NCI-H2227 (cell line): Measurements from ENCODE around the gene ZNF524.
"Not testable (repeated sequence)": the region's sequence is repeated elsewhere in the genome, so short reads cannot be mapped to it uniquely, and the experiment has no call there.

Source experiments
- DNase-seq: peaks from one replicate; lab custom pipeline; 2025; ENCODE audit not compliant: unreplicated experiment; lab: John Stamatoyannopoulos, UW

ZNF524 gene

DNA sequence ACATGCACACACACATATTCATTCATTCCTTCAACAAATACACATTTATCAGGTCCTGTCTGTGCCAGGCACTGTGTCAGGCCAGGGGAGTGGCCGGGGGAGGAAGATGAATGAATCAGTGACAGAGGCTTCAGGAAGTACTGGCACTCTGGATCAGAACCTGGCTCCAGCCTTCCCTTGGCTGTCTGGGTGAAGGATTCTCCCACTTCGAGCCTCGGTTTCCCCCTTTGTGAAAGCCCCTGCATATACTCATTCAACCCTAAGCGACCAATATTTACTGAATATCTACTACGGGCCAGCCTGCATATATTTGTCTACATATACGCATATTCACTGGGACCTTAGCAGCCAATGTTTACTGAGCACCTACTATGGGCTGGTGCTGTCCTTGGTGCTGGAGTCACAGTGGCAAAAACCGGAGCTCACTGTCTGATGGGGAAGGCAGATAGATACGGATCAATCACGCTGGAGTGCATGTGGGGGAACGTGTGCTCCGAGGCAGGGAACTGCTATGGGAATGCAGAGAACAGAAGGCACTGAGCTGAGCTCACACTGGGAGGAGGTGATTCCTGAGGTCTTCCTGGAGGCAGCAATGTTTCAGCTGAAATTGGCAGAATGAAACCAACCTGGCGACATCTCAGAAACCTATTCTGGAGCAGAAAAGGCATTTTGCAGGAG lies 18.8 kb upstream of the ZNF524 start:
- DNase-seq, result no peak

DNA sequence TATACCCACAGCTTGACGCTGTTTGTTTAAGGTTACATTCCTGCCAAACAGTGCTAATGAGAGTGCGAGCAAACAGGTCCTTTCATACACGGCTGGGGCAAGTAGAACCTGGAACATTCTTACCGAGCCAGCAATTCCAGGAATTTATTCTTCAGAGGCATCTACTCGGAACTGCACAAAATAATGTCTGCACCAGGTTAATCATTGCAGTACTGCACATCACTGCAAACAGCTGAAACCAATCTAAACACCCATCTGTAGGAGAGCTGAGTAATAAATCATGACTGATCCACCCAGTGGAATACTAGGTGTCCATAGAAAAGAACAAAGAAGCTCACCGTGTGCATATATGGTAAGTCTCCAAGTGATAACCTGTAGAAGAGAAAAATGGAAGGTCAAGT lies 18.3 kb upstream of the ZNF524 start:
- peak; percentile 57 for DNase-seq

DNA sequence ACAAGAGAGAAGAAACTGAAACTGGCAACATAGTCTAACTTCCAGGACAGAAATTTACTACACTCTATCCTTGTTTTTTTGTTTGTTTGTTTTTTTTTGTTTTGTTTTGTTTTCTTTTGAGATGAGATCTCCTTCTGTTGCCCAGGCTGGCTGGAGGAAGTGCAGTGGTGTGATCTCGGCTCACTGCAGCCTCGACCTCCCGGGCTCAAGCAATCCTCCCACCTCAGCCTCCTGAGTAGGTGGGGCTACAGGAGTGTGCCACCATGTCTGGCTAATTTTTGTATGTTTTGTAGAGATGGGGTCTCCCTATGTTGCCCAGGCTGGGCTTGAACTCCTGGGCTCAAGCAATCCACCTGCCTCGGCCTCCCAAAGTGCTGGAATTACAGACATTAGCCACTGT lies 17.8 kb upstream of the ZNF524 start:
- DNase-seq, result not testable (repeated sequence)

- DNase-seq, result not testable (repeated sequence)
These were observed 16.2 kb upstream of the ZNF524 start for GRCh38 chr19:55583897-55584296.

- DNase-seq, result no peak
These were observed 15.2 kb upstream of the ZNF524 start for GRCh38 chr19:55584871-55585270.

DNA sequence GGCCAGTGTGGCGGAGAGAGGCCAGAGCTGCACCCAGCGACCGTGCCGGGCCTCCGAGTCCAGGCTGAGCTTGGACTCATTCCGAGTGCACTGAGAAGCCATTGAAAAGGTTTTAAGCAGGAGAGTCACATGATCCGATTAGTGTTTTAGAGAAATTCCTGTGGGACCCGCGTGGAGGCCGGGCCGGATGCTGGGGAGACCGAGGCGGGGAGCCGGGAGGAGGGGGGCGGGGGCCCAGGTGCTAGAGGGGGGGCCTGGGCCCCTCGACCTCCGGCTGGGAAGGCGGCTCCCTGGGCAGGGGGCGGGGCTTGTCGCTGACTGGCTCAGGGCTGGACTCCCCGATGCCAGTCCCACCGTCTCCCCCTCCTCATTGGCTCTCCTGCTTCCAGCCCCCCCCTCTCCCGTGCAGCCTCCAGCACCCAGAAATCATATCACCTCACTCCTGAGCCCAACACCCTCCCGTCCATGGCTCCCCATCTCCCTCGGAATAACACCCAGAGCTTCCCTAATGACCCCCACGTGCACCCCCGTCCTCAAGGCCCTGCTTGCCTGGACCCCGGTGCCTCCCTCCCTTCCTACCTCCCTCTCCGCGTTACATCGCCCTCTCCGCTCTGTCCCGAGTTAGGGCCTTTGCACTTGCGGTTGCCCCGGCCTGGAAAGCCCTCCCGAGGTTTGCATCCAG lies 14.3 kb upstream of the ZNF524 start:
- DNase-seq, result peak; percentile 96

DNA sequence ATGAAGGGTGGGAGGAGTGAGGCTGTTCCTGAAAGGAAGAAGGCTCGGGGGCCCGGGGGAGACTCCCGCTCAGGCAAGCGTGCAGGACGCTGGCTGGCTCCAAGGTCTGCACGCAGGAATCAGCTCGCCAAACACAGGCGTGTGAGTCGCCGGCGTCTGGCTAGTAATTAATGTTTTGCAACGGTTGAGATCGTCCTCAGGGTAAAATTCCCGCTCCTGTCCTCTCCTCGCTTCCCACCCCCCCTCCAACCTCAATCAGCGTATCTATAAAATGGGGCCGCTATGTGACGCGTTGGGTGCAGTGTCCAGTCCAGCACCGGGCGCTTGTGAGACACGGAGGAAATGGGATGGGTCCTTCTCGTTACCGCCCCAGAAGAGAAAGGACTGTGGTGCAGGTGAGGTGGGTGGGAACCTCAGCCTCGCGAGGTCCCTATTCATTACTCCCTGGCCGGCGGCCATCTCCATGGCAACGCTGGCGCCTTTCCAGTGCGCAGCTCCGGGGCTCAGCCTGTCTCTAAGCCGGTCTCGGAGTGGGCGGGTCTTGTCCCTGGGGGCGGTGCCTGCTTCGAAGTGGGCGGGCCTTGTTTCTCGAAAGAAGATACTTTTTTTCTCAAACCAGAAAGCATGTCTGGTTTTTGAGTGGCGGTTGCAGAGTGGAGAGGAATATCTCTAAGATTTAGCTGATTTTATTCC lies 13.0 kb upstream of the ZNF524 start:
- peak; percentile 100 for DNase-seq

DNA sequence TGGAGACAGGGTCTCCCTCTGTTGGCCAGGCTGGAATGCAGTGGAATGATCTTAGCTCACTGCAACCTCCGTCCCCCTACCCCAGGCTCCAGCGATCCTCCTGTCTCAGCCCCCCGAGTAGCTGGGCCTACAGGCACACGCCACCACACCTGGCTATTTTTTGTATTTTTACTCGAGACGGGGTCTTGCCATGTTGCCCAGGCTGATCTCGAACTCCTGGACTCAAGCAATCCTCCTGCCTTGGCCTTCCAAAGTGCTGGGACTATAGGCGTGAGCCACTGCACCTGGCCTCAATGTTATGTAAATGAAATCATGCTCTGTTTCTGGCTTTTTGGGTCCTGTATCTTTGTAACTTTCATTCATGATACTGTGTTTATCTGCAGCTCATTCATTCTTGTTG lies 11.3 kb upstream of the ZNF524 start:
- no peak for DNase-seq

- DNase-seq, result no peak
These were observed 10.0 kb upstream of the ZNF524 start for GRCh38 chr19:55590109-55590508.

- peak; percentile 70 for DNase-seq
These were observed 9.5 kb upstream of the ZNF524 start for GRCh38 chr19:55590617-55591016.

DNA sequence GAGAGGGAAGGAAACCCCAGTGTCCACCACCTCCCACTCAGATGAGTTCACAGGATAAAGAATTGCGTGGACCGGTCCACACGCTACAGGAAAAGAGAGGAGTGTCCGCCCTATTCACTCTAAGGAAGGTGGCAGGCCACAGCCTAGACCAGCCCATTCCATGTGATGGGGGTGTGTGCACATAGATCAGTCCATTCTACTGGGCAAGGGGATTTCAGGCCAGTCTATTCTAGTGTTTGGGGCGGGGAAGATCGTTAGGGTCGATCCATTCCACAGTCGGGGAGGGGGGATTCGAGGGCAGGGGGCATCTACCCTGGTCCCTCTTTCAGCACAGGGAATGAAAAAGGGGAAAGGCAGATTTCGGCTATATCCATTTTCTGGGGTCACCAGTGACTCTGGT lies 8.5 kb upstream of the ZNF524 start:
- DNase-seq, result no peak

GRCh38 chr19:55592391-55593090 lies 7.5 kb upstream of the ZNF524 start:
- DNase-seq, result no peak

DNA sequence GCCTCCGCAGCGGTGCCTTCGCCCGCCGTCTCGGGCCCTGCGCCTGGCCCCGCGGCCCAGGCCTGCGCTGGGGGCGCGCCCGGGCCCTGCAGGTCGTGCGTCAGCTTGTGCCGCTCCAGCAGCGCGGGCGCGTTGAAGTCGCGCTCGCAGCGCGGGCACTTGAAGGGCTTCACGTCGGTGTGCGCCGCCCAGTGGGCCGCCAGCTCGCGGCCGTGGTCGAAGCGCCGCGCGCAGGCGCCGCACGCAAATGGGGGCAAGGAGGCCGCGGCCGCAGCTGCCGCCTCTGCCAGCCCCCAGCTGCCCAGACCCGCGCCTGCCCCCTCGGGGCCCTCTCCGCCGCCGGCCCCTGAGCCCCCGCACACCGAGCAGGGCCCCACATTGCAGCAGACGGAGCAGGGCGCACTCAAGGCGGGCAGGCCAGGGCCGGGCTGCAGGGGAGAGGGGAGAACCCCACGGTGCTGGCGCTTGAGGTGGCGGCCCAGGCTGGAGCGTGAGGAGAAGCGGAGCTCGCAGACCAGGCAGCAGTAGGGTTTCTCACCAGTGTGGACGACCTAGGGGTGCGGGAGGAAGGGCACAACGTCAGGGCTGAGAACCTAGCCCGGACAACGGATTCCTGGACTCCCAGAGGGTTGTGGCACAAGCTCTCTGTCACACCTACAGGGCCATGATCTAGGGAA lies 6.9 kb upstream of the ZNF524 start:
- DNase-seq, result no peak

DNA sequence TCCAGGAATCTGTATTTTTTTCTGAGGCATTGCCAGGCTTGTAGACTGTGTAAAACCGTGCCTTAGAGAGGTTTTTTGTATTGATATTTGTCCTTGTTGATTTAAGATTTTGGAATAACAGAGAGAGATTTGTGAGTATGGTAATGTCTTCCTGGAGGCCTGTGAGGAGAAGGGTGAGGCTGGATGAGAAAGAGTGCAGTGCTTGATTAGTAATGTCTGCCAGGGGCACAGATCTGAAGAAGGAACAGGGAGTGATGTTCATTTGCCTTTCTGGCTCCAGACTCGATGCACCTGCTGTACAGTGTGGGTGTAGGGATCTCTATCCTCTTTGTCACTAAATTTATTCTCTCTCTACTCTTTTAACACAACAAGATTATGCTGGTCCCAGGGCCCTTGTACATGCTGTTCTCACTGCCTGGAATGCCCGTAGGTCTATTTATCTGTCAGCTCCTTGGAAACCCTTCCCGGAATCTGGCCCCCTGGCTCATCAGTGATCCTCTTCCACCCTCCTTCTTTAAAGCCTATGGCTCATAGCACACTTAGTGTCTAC lies 5.0 kb upstream of the ZNF524 start:
- no peak for DNase-seq

DNA sequence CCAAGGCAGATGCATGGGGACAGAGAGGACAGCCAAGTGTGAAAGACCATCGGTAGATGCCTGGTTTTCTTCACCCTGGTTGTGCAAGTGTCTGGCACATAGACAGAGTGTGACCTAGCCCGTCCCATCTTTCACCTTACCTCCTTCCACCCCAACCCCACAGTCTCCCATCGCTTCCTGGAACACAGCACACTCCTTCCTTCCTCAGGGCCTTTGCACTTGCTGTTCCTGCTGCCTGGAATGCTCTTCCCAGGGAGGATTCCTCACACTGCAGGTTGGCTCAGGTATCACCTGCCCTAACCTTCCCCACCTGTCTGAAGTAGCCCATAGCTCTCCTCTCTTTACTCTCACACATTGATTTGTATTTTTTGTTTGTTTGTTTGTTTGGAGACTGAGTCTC lies 3.8 kb upstream of the ZNF524 start:
- DNase-seq, result no peak

DNA sequence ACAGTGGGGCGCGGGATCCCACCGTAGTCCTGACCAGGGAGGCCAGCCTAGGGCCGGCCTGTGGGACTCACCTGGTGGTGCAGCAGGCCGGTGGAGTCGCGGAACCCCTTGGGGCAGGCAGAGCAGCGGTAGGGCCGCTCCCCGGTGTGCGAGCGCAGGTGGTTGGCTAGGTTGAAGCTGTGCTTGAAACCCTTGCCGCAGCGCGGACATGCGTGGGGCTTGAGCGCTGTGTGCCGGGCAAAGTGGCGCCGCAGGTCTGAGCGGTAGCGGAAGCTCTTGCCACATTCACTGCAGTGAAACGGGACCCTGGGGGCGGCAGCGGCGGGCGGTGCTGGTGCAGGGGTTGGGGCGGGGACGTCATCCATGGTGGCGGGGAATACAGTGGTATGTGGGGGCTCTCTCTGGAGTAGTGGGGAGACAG lies 2.6 kb upstream of the ZNF524 start:
- no peak for DNase-seq

DNA sequence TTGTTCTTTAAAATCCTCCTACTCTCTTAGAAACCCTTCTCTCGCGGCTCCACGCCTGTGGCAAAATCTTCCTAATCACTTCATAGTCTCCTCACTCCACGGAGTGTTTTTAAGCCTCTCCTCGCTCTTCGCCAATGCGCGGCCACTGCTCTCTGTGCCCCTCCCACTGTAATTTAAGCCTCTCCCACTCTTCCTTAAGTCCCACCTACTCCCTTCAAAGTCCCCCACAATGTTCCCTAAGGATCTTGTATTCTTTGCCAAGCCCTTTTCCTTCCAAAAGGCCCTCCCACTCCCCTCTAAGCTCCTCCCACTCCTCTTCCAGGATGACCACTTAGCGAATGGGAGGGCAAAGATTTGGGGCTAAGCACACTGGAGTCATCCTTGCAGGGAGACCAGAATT lies 2.1 kb upstream of the ZNF524 start:
- peak; percentile 43 for DNase-seq

DNA sequence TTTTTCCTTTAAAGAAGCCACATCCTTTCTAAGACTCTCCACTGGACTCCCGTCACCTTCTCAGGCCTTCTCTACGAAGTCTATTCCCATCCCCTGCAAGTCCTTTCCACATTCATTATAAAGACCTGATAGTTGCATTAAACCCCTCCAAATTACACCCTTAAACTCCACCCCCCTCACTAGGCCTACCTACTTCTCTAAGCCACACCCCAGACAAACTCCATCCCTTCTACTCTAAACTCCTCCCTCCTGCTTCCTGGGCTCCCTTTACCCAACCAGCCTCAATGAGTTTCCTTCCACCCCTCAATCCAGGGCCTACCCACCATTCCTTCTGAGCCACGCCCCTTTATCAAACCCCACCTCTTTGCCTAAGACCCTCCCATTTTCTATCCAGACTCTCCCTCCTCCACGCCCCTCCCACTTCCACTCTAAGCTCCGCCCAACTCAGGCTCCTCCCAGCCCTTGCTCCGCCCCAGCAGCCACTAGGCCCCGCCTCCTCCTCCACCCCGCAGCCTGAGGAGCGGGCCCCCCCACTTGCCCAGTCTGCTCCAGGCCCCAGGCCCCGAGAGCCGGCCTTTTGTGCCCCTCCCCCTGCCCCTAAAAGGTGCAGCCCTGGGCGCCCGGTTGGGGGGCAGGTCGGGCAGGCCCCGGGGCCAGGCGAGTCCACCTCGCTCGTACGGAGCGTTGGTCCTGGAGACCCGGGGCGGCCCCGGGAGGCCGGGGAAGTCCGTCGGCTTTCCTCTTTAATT lies 1.2 kb upstream of the ZNF524 start:
- DNase-seq, result peak; percentile 98

DNA sequence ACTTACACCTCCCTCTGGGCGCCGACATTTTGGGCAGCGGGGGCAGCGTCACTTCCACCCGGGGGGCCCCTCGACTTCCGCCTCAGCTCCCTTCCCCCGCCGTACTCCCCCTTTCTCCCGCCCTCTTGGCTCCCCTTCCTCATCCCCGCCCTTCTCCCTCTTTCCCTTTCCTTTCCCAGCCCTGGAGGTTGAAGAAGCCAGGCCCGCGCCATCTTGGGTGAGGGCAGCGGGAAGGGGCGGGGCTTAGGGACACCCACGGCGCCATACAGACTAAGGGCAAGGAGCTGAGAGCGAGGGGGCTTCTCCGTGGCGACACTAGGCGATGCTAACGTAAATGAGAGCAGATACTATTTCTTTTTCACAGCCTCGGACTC lies 633 bp upstream of the ZNF524 start, which contains the start of gene FIZ1:
FIZ1 (minus strand) TSS at position 50 of the 374 bp plus-strand sequence. CDS start 1,652 bp downstream, outside the sequence.
- DNase-seq, result peak; percentile 100

- no peak for DNase-seq
These were observed 557 bp downstream of the ZNF524 start for GRCh38 chr19:55600662-55601028.
